ENCODE data around the gene ZNF608. TPM values are rescaled to one million over a fixed set of nuclear protein-coding genes. Genes with fewer than 3 reads are reported as not detected.

ZNF608 gene
- total RNA-seq, 1 experiment from 2014 or later = 58.7 TPM

GRCh38 chr5:124704594-124705284 lies 41.7 kb downstream of the ZNF608 start:
- Histone ChIP-seq H3K27me3 (ENCODE audit: control insufficient read depth, insufficient read depth, low read length) (no peaks in the 10 kb centered on the region), H3K4me3 (ENCODE audit: insufficient read depth, low read depth, low read length) (no peak overlapping the region), H3K36me3 (replicated peaks; ENCODE audit: control insufficient read depth, insufficient read depth, low read length) (no peaks in the 10 kb centered on the region)
- DNase-seq = no peak

DNA sequence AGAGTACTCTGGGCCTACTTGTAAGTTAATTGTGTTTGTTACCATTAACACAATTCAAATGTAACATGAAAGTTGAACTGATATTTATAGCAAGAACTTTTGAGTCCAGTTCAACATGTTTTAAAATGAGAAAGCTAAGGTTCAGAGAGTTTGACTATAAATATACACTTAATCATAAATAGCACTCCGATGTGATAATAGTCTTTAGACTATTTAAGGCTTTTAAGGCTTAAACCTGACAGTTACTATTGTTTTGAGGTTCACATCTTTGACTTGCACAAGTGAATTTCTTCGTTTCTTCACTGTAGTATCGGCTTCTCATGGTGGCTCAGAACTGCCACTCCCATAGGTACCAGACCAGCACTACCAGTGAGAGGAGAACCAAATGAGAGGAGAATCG lies 42.4 kb downstream of the ZNF608 start:
- DNase-seq = no peak
- Histone ChIP-seq H3K36me3 (replicated peaks; ENCODE audit: control insufficient read depth, insufficient read depth, low read length) (no peaks in the 10 kb centered on the region), H3K4me3 (ENCODE audit: insufficient read depth, low read depth, low read length) (no peak overlapping the region), H3K27me3 (ENCODE audit: control insufficient read depth, insufficient read depth, low read length) (no peaks in the 10 kb centered on the region)

- Histone ChIP-seq H3K27me3 (ENCODE audit: control insufficient read depth, insufficient read depth, low read length) (no peaks in the 10 kb centered on the region), H3K36me3 (replicated peaks; ENCODE audit: control insufficient read depth, insufficient read depth, low read length) (no peaks in the 10 kb centered on the region), H3K4me3 (ENCODE audit: insufficient read depth, low read depth, low read length) (no peak overlapping the region)
- DNase-seq = no peak
Measured at GRCh38 chr5:124702525-124702924, 43.9 kb downstream of the ZNF608 start.

DNA sequence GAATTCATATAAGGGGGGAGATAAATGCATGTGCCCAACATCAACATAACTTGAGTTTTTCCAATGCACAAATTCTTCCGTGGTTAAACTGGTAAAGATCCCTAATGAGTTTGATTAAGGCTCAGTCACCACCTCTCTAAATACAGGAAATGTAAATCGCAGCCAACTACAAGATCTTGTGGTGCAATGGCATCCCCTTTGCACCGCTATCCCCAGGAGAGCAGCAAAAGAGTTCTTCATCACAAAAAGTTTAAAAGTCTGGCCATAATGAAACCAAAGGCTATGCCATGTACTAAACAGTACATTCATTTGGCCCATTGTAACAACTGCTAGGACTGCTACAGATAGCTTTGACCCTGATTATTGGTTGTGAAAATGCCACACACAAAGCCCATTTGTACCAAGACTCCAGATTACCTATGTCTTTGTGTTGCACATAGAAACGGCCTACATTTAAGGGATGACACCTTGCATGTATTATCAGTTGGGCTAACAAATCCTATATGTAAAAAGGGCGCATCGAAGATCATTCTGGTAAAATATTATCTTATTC lies 44.5 kb downstream of the ZNF608 start:
- Histone ChIP-seq H3K27me3 (ENCODE audit: control insufficient read depth, insufficient read depth, low read length) (no peaks in the 10 kb centered on the region), H3K4me3 (ENCODE audit: insufficient read depth, low read depth, low read length) (no peak overlapping the region), H3K36me3 (replicated peaks; ENCODE audit: control insufficient read depth, insufficient read depth, low read length) (no peaks in the 10 kb centered on the region)
- no peak for DNase-seq

- no peak for DNase-seq
- Histone ChIP-seq H3K4me3 (ENCODE audit: insufficient read depth, low read depth, low read length) (no peak overlapping the region), H3K36me3 (replicated peaks; ENCODE audit: control insufficient read depth, insufficient read depth, low read length) (no peaks in the 10 kb centered on the region), H3K27me3 (ENCODE audit: control insufficient read depth, insufficient read depth, low read length) (no peaks in the 10 kb centered on the region)
Measured at GRCh38 chr5:124701016-124701415, 45.4 kb downstream of the ZNF608 start.

- no peak for DNase-seq
- no peaks in the 10 kb centered on the region for H3K27me3 ChIP-seq (ENCODE audit: control insufficient read depth, insufficient read depth, low read length)
- no peak overlapping the region for H3K4me3 ChIP-seq (ENCODE audit: insufficient read depth, low read depth, low read length)
- H3K36me3 ChIP-seq (replicated peaks; ENCODE audit: control insufficient read depth, insufficient read depth, low read length) = no peaks in the 10 kb centered on the region
Measured at GRCh38 chr5:124700333-124700732, 46.1 kb downstream of the ZNF608 start.

DNA sequence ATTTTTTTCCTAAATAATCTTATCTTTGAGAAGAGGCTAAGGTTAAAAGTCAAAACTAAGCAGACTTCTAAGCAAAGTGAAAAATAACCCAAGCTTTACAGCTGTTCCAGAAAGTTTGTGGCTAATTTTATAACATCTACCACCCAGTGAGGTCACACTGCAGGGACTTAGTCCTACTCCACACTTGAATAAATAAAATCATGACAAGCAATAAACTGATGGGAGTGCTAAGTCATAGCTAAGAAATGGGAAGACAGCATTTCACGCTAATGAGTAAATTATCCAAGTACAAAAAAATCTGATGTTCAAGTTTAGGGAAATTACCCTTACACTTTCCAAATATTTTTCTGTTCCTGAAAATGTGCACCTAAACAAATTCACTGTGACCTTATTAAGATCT lies 47.7 kb downstream of the ZNF608 start:
- DNase-seq = no peak
- Histone ChIP-seq H3K4me3 (ENCODE audit: insufficient read depth, low read depth, low read length) (no peak overlapping the region), H3K27me3 (ENCODE audit: control insufficient read depth, insufficient read depth, low read length) (no peaks in the 10 kb centered on the region), H3K36me3 (replicated peaks; ENCODE audit: control insufficient read depth, insufficient read depth, low read length) (no peaks in the 10 kb centered on the region)

GRCh38 chr5:124697933-124698591 lies 48.4 kb downstream of the ZNF608 start:
- no peak overlapping the region for H3K4me3 ChIP-seq (ENCODE audit: insufficient read depth, low read depth, low read length)
- DNase-seq = no peak

DNA sequence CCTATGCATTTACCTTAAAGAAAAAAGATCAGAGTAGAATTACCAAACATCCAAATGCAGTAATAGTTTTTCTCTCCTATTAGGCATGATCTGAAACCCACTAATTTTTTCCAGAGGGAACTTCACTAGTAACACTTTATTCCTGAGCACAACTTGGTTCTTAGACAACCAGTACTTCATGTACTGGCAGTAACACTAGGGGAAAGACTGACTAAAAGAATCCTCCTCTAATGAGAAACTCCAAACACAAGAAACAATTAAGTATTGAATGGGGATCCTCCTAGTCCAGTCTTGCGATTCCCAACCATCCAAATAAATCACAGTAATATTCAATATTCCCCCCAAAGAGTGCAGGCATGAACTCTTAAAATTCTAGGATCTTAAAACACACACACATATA lies 48.9 kb downstream of the ZNF608 start:
- DNase-seq = no peak
- Histone ChIP-seq H3K4me3 (ENCODE audit: insufficient read depth, low read depth, low read length) (no peak overlapping the region), H3K36me3 (replicated peaks; ENCODE audit: control insufficient read depth, insufficient read depth, low read length) (no peaks in the 10 kb centered on the region), H3K27me3 (ENCODE audit: control insufficient read depth, insufficient read depth, low read length) (no peaks in the 10 kb centered on the region)

More at GRCh38 chr5:124697933-124698591, 48.4 kb downstream of the ZNF608 start:
- H3K27me3 ChIP-seq (ENCODE audit: control insufficient read depth, insufficient read depth, low read length) = no peaks in the 10 kb centered on the region
- H3K36me3 ChIP-seq (replicated peaks; ENCODE audit: control insufficient read depth, insufficient read depth, low read length) = no peaks in the 10 kb centered on the region

DNA sequence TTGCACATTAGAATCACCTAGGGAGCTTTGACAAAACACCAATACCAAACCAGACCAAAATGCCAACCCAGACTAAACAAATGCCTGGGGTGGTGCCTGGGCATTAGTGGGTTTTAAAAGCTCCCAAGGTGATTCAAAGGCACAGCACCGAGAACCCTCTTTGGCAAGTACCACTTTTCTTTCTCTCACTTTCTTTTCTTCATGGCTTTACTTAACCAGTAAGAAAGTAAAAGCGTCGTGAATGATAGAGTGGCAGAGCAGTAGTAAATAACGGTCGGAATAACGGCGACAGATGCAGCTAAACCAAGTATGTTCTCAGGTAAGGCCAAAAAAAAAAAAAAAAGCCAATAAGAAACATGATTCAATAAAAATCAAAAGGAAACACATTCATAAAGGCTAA lies 49.5 kb downstream of the ZNF608 start:
- Histone ChIP-seq H3K36me3 (replicated peaks; ENCODE audit: control insufficient read depth, insufficient read depth, low read length) (no peaks in the 10 kb centered on the region), H3K27me3 (ENCODE audit: control insufficient read depth, insufficient read depth, low read length) (no peaks in the 10 kb centered on the region), H3K4me3 (ENCODE audit: insufficient read depth, low read depth, low read length) (no peak overlapping the region)
- DNase-seq = no peak
